Astrocyte of the cerebellum (primary cell): ENCODE results near the gene ZNF766.
A peak's percentile ranks its signal among the peaks of the same experiment; 100 is the strongest.

Source experiments
- DNase-seq: peaks from one replicate; pipeline ENCODE4 v3.0.0-alpha.2; 2011; ENCODE audit warnings: low read depth
- H3K4me3 ChIP-seq: 2 replicates; pipeline ENCODE4 v1.5.1; 2011; ENCODE audit warnings: mild to moderate bottlenecking, low read depth, low read length, moderate library complexity
- in situ Hi-C: cut with HindIII; loops from 2 replicates; pipeline ENCODE4 v1.10.0; 2017; ENCODE audit warnings: low sequenced_read_pairs
- TF ChIP-seq, protein P1 (sequence below): IDR thresholded peaks from 2 replicates; pipeline ENCODE4 v1.5.1; 2012; ENCODE audit warnings: low read length, low read depth, moderate library complexity, mild to moderate bottlenecking; ENCODE audit errors: missing control alignments

Gene ZNF766

DNA sequence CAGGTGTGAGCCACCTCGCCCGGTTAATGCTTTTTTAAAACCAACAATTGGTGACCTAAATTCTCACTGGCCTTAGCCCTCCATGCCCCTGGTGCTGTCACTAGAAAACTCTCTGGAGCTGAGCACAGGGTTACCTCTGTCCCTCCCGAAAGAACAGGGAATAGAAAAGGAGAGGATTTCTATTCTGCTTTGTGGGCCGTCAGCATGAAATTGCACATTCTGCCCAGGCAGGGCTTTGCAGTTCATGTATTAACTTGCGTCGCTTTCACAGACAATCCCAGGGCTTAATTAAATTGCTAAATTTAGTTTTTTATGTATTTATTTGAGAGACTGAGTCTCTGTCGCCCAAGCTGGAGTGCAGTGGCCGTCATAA lies 27.0 kb downstream of the ZNF766 start:
- in situ Hi-C loops = no loop called here
- TF ChIP-seq, protein P1, sequence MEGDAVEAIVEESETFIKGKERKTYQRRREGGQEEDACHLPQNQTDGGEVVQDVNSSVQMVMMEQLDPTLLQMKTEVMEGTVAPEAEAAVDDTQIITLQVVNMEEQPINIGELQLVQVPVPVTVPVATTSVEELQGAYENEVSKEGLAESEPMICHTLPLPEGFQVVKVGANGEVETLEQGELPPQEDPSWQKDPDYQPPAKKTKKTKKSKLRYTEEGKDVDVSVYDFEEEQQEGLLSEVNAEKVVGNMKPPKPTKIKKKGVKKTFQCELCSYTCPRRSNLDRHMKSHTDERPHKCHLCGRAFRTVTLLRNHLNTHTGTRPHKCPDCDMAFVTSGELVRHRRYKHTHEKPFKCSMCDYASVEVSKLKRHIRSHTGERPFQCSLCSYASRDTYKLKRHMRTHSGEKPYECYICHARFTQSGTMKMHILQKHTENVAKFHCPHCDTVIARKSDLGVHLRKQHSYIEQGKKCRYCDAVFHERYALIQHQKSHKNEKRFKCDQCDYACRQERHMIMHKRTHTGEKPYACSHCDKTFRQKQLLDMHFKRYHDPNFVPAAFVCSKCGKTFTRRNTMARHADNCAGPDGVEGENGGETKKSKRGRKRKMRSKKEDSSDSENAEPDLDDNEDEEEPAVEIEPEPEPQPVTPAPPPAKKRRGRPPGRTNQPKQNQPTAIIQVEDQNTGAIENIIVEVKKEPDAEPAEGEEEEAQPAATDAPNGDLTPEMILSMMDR = no peak
- no peak for DNase-seq
- H3K4me3 ChIP-seq = peak overlapping the region; percentile 93

DNA sequence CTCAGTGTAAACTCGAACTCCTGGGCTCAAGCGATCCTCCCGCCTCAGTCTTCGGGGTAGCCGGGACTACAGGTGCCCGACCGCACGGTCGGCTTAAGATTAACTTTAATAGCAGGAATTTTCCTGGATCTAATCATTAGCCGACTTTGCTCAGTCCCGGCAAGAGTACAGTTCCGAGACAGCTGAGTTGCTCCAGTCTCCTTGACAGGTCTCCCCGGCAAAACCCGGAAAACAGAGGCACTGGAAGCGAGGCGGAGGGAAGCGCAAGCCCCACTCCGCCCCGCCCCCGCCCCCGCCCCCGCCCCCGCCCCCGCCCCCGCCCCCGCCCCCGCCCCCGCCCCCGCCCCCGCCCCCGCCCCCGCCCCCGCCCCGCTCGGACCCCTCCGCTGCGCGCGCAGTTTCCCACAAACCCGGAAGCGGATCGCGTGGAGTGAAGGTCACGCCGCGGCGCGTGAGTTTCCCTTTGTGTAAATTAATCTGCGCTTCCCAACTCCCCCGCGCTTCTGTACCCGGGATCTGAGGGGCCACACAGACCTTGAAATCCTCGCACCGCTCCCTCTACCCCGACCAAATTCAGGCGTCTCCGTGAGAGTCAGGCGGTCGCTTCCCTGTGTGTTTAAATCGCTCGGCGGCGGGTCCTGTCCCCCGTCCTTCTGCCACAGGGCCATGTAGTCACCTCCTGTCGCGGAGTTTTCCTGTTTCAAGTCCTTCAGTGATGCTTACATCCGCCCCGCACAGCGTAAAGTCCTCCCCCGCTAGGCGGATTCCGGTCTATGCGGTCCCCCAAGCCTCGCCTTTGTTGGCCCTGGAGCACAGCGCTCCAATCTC lies 27.6 kb downstream of the ZNF766 start, which contains the start of gene ZNF480:
ZNF480 (plus strand) TSS at position 397 of the 828 bp plus-strand sequence. CDS start 3,244 bp downstream, outside the sequence.
- TF ChIP-seq, protein P1 = peak; percentile 19
- peak; percentile 36 for DNase-seq
- peak within 1 kb of the TSS; percentile 93 for H3K4me3 ChIP-seq
- in situ Hi-C loops = no loop called here

DNA sequence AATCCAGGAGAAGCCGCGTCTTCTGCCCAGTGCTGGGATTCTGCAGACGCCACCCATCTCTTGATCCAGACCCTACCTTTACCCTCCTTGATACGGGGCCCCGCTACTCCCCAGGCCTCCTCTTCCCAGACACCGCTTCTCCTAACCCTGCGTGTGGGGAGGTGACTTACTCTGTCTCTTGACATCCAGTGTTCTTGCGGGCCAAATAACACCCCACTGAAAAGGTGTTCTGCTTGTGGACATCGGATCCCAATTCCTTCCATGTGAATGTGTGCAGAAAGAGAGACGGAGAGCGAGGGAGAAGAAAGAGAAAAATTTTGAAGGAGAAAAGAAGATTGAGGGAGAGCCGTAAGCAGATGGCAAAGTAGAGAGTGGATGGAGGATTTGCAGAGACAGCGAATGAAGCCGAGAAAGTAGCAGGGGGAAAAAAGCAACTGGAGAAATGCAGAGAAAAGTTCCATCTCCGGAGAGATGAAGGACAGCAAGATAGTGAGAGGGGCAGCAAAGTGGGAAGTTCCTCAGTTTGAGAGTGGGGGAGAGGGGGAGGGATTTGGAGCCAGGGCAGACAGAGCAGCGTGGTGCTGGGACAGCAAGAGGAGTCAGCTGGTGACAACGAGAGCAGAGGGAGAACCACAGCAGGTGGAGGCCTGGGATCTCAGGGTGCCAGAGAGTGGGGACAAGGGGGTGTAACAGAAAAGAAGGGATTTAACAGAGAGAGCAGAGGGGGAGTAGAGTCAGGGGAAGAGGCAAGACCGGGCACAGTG lies 28.4 kb downstream of the ZNF766 start:
- TF ChIP-seq, protein P1 = no peak
- no peak for DNase-seq
- peak overlapping the region; percentile 93 for H3K4me3 ChIP-seq
- in situ Hi-C loops = no loop called here

DNA sequence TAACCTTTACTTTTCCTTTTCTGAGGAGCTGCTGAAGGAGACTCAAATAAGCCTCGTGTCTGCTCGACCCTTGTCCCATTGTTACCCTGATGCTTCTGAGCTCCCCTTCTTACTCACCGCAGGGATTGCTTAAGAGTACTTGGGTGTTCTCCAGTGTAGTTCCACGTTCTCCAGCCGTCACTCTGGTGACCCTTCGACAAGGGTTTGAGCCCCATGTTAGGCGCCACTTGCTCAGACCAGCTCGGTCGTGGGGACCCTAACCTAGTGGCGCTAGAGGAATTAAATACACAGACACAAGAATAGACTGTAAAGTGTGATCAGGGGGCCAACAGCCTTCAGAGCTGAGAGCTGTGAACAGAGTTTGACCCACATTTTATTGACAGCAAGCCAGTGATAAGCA lies 37.9 kb downstream of the ZNF766 start:
- H3K4me3 ChIP-seq = no peak overlapping the region
- DNase-seq = no peak
- in situ Hi-C loops = no loop called here
- TF ChIP-seq, protein P1 = no peak

DNA sequence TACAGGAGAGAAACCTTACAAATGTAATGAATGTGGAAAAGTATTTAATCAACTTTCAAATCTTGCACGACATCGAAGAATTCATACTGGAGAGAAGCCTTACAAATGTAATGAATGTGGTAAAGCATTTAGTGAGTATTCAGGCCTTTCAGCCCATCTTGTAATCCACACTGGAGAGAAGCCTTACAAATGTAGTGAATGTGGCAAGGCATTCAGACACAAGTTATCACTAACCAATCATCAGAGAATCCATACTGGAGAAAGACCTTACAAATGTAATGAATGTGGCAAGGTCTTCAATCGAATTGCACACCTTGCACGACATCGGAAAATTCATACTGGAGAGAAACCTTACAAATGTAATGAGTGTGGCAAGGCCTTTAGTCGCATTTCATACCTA lies 53.0 kb downstream of the ZNF766 start:
- no peak overlapping the region for H3K4me3 ChIP-seq
- DNase-seq = no peak
- in situ Hi-C loops = no loop called here
- TF ChIP-seq, protein P1 = no peak

DNA sequence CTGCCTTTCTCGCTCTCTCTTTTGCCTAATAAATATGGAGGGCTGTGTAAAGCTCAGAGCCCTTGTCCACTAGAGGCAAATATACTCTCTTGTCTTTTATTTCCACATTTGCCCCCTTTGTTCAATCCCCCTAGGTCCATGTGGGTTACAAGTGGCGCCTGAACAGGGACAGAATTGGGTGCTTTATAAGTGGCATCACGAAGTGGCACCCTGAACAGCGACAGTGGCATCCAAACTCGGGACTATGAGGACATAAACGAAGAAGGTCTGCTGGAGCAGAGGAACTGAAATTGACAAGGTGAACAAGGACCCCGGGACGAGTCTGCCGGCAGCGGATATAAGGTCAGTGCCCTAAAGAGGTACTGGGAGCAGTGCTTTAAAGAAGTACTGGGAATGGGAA lies 62.4 kb downstream of the ZNF766 start:
- no peak overlapping the region for H3K4me3 ChIP-seq
- in situ Hi-C loops = no loop called here
- TF ChIP-seq, protein P1 = no peak
- no peak for DNase-seq
